ENCODE data around the gene CTNND2.

The CTNND2 gene, protein sequence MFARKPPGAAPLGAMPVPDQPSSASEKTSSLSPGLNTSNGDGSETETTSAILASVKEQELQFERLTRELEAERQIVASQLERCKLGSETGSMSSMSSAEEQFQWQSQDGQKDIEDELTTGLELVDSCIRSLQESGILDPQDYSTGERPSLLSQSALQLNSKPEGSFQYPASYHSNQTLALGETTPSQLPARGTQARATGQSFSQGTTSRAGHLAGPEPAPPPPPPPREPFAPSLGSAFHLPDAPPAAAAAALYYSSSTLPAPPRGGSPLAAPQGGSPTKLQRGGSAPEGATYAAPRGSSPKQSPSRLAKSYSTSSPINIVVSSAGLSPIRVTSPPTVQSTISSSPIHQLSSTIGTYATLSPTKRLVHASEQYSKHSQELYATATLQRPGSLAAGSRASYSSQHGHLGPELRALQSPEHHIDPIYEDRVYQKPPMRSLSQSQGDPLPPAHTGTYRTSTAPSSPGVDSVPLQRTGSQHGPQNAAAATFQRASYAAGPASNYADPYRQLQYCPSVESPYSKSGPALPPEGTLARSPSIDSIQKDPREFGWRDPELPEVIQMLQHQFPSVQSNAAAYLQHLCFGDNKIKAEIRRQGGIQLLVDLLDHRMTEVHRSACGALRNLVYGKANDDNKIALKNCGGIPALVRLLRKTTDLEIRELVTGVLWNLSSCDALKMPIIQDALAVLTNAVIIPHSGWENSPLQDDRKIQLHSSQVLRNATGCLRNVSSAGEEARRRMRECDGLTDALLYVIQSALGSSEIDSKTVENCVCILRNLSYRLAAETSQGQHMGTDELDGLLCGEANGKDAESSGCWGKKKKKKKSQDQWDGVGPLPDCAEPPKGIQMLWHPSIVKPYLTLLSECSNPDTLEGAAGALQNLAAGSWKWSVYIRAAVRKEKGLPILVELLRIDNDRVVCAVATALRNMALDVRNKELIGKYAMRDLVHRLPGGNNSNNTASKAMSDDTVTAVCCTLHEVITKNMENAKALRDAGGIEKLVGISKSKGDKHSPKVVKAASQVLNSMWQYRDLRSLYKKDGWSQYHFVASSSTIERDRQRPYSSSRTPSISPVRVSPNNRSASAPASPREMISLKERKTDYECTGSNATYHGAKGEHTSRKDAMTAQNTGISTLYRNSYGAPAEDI (N-terminal part only)

DNA sequence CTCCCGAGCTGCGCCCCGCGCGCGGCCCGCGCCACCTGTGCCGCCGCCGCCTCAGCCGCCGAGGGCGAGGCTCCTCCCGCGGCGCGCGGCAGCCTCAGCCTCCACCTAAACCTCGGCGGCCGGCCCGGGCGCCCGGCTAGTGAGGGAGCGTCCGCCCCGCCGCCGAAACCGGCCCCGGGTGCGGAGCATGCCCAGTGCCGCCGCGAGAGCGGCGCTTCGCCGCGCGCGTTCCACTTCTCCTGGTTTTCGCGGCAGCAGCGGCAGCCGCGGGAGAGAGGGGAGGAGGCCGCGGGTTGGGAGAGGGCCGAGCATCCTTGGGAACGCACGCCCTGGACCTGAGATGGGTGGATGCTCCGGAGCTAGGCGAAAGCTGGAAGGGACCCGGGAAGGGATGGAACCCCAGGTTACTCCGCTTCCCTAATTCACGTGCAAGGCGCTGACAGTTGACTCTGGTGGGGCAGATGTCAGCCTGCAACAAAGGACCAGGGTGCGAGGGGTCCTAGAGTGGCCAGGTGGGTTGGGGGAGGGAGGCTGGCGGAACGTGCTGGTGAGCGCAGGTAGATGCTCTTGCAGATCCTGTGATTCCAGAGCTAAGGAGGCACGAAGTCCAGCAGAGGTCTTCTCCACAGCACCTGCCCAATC, at the start of gene CTNND2:
Gene CTNND2, minus strand, starts transcription at position 182 of the 642 bp plus-strand sequence. CDS start 593 bp downstream, outside the sequence.
- peak; percentile 49 for DNase-seq (ENCODE audit: low spot score)

DNA sequence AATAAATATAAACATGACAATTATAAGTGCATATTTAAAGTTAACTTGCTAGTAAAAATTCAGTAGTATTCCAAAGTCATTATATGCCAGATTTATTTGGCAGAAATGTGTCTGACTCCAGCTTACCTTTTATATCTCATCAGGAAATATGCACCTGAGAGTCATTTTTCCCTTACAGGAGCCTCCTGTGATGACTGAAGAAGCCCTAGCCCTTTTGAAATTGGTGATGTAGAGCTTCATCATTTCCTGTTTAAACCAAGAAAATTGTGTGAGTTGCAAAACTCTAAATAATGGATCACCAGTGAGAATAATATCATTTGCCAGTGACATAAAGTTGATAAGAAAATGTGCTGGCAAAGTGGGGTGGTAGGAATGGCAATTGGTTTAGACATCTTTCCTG, 42.1 kb upstream of the CTNND2 start:
- DNase-seq (ENCODE audit: low spot score) = no peak

DNA sequence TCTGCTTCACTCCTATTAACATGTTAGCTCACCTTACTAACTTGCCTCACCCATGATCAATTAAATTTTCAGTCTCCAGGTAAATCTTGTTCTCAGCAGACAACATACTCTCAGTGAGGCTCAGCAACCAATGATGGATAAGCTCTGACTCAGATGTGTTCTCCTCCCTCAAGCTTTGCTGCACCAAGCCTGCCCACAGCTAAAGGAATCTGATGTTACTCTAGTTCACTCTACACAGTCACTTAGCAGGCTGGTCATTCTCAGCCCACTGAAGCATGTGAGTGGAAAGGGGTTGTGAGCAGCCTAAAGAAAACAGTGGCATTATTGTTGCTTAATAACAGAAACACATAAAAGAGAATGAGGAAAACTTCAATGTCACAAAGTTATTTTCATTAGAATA, 37.3 kb upstream of the CTNND2 start:
- DNase-seq (ENCODE audit: low spot score) = no peak

DNA sequence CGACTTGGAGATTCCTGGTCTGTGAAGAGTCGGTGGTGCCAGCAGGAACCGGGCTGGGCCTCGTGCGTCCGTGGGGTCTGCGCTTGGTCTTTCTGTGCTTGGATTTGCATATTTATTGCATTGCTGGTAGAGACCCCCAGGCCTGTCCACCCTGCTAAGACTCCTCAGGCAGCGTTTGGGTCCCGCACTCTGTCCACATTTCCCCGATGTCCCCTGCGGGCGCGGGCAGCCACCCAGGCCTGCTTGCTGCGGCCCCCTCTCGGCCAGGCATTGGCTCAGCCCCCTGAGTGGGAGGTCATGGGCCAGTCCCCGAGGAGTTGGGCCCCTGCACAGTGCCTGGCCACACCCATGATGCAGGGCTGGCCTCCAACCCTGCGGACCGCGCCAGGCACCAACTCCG, 27.4 kb upstream of the CTNND2 start:
- no peak for DNase-seq (ENCODE audit: low spot score)

DNA sequence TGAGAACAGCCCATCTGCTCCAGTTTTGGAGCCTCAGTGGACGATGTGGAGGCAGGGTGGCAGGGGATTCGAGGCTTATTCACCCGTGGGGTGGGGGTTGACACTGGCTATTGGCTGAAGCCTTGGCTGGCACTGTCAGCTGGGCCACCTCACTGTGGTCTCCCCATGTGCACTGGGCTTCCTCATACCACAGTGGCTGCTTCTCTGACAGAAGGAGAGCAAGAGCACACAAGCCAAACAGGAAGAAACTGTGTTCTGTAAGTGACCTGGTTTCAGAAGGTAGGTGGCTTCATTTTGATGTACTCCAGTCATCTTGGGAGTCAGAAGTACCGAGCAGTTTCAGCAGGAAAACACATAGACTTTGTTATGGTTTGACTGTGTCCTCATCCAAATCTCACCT, 24.7 kb upstream of the CTNND2 start:
- DNase-seq (ENCODE audit: low spot score) = no peak

DNA sequence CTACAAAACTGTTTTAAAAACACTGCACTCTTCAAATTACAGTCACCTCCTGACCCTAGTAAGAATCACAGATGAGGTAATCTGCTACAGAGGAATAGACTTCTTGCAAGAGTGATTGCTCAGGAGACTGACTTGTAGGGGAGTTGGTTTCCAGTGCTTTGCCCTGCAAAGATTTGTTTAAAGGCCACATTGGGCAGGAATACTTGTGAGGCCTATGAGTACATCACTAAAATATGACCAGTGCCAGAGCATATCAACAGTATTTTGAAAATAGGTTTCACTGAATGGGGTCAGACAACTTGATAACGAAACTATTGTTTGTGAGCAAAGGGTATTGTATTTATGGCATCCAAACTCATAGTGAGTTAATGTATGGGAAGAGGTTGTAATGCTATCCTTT, 21.5 kb upstream of the CTNND2 start:
- no peak for DNase-seq (ENCODE audit: low spot score)

DNA sequence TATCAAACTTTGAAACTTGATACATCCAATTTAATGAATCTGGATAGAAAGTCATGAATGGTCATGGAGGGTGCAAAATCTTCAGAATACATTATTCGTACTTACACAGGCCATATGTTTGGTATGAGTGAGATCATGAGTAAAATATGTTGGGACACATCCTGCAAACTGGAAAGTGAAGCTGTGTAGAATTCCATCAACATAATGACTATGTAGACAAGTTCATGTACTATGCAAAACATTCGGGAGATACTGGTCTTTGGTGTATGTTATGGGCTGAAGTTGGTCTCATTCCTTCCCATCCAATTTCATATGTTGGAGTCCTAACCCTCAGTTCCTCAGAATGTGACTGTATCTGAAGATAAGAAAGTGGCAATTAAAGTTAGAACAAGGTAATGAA, 18.1 kb upstream of the CTNND2 start:
- no peak for DNase-seq (ENCODE audit: low spot score)

DNA sequence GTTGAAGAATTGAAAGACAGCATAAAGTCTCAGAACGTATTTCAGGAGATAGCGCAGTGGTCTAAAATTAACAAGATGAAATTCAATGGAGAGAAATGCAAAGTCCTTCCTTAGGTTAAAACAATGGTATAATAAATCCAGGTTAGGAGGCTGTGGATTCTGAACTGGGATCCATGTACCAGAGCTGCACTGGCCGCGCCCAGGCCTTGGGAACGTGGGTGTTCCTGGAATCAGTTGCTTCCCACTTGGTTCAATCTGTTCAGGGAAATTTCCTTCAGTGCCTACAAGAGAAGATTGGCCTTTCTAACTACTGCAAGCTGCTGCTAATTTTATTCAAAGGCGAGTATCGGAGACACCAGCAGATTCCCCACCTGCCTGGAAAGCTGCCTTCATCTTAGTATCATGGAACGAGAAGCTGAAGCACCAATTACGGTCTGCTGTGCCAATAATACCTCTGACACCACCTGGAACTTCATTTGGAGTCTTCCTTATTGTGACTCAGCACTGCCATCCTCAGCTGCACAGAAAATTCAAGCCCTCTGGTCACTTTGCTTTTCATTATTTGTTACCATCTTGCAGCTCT, 14.3 kb upstream of the CTNND2 start:
- DNase-seq (ENCODE audit: low spot score) = no peak

DNA sequence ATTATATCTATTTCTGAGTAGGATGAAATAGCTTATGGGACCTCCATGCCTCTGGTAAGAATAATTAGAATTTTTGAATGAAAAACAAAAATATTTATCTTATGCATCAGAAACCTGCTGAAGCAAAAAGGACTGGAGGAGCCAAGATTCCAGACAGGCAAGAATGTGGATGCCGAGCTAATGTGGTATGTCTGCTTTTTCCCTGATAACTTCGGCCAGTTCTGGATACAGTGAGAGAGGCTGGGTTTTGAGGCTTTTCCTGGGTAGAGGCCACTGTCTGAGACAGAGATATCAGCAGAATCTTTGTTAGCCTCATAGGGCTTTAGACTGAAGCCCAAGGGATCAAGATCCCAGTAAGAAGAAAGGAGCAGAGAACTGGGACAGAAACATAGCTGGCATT, 5.2 kb upstream of the CTNND2 start:
- DNase-seq (ENCODE audit: low spot score) = no peak

DNA sequence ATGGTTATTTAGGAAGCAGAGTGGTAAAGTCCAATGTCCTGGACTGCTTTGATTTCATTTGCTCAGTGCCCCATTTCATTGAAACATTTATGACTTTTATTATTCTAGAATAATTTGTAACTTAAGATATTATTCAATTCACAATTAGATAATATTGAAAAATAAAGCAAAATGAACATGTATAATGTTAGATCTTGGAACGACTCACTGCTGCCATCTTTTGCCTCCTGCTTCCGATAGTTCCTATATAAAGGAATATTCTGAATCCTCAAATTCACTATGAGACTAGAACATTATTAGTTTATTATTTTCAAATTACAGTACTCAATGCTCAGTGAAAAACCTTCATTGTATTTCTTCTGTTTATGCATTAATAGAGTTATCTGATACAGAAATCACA, 2.3 kb upstream of the CTNND2 start:
- no peak for DNase-seq (ENCODE audit: low spot score)

DNA sequence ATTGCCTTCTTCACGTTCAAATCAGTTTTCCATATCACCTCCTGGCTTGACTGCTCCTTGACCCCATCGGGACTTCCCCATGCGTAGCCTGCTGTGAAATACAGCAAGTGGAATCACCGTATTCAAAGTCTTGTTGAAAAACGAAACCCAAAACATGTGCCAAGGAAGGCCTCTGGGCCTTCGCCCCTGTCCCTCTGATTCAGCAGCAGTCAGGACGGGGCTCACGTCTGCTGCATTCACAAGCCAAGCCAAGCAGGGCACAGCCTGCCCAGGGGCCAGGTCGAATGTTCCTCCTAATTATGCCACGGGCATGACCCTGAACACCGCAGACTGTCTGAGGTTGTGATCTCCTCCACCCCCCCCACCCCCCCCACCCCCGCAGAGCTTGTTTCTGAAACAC, 960 bp upstream of the CTNND2 start:
- no peak for DNase-seq (ENCODE audit: low spot score)

DNA sequence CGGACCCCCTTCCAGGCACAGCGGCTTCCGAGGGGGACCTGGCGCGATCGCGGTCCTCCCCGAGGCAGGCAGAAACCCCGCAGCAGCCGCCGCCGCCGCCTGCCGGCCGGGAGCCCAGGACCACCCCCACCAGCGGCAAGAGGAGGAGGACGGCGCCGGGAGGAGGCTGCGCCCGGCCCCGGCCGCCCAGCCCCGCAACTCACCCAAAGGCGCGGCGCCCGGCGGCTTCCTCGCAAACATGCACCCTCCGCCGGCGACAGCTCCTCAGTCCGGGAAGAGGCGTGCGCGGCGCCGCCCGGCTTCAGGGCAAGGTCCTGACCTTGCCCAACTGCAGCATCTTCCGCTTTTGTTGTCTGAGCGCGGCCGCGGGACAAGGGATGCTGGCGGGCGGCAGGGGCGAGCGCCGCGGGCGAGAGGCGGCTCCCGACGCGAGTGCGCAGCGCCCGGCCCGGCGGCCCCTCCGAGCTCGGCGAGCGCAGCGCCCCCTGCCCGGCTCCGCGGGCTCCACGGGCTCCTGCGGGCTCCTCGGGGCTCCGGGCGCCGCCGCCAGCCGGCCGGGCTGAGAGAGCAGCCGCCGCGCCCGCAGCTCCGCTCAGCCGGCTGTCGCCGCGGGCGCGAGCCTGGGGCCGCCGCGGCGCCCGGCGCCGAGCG, 507 bp downstream of the CTNND2 start:
- DNase-seq (ENCODE audit: low spot score) = peak; percentile 56

DNA sequence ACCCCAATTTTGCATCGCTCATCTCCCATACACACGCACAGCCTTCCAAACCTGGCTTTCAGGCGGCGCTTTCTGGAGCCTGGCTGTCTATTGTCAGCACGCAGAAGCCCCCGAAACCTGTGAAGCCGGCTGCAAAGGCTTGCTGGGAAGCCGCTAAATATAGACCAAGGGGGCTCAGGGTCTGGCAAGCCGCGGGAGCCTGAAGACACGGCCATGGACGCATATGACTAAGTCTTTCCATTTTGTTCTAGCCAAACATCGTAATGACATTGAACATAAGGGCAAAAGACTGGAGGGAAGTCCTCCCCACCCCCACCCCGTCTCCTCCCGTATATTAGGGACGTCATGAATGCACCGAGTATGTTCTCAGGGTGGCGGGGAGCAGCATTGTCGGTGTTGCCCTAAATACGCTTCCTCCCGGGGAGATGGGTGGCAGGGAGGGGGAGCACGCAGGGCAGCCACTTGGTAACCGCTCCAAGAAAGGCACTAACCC, 1.1 kb downstream of the CTNND2 start:
- DNase-seq (ENCODE audit: low spot score) = no peak

DNA sequence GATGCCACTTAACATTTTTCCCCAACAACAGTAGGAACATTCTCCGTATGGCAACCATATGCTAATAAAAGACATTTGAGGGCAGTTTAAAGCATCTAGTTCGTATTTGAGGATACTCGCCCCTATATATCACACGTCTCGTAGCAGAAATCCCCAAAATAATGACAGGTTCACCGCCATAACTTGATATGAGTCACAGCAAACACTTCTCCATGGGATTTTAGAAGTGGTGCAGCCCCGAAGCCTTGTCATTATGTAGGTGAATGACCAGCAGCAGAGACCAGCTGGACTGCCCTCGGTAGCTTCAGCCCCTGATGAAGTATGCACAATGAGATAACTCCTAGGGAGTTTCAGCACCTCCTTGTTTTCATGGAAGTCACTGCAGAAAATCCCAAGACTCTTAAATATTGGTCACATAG, 2.0 kb downstream of the CTNND2 start:
- no peak for DNase-seq (ENCODE audit: low spot score)

DNA sequence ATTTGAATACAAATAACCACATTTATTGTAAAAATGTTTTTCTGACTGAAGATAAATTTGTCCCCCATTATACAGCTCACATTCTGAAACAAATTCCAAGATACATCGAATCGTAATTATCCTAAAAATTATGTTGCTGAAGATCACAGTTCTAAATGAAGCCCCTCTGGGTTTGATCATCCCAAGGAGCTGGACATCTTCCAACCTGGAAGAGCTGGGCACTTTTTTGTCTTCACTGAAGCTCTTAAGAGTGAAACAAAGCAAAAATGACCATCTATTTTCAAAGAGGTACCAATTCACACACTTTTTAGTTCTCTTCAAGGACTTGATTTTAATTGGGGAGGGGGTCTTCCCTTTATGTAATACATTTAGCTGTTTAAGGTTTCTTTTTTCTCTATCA, 5.5 kb downstream of the CTNND2 start:
- no peak for DNase-seq (ENCODE audit: low spot score)

DNA sequence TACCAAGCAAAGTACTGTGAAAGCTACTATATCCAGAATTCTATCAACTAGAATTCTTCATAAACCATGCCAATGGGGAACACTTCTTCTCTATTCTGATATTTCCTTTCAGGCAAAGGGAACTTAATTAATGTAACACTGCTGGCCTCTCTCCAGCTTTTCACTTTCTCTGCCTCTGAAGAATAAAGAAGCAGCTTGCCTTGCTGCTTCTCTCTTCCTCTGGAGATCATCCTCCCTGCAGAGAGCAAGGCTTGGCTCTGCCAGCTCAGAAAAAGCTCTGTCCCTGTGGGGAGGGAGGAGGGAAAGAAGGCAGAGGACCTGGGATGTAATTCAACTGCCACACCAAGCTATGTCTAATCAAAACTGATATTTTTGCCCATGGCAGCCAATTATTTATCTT, 6.5 kb downstream of the CTNND2 start:
- no peak for DNase-seq (ENCODE audit: low spot score)

DNA sequence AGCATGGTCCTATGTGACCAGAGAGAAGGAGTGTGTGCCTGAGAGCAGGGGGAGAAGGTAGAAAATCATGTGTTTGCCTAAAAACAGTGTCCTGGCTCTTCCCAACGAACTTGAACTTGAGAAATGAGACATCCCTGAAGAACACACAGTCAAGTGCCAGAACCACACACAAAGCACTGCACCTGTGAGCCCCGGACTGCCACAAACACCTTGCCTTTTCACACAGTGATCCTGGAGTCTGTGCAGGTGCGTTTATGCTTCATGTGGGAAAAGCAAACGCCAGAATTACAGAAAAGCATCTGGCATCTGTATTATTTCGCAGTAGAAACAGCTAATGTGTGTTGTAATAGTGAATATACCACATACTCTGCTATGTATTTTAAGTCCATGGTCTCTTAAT, 9.3 kb downstream of the CTNND2 start:
- no peak for DNase-seq (ENCODE audit: low spot score)

DNA sequence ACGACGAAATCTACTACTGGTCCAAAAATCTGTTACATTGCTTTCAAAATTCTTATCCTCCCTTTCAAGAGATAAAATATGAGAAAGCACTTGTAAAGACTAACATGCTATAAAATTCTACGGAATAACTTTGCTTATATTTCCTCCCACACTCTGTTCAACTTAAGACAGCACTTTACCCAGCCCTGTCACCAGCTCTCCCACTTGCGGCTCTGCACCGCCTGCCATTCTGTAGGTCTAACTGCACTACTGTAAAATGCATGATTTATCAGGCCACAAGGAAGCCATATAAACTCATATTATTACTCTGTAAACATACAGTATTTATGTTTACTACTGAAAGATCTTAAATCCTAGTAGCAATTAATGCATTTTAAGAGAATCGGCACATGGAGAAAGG, 11.4 kb downstream of the CTNND2 start:
- no peak for DNase-seq (ENCODE audit: low spot score)

DNA sequence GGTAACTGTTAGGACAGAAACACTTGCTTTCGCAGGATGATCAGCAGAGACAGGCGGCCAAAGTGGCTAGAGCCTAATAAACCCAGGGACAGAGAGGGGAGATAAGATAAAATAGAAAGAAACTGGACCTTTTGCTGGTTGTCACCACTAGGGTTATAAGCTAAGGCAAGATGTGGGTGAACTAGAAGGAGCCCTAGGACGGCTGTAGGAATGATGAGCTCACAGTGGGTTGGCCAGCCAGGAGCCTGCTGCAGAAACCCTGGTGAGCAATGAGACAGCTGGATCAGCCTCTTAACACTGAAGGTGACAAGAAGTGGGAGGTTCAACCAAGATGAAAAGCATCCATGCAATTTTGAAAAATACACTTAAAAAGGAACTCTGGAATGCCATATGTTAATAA, 13.5 kb downstream of the CTNND2 start:
- DNase-seq (ENCODE audit: low spot score) = no peak

DNA sequence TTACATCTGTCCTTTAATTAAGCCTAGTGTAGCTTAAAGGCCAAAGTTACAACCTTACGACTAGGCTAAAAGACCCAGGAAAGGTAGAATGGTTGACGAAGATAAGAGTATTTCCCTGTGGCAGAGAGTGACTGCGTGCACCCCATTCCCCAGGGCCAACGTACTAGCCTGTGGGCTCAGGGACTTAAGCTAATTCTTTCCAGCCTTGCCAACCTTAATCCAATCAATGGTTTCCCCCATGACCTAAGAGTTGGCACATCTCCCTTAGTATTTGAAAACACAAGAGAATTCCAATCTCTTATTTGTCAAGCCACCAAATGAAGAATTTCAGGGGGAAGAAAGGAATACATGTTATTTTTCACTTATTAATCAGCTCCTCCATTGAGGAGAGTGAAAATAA, 16.0 kb downstream of the CTNND2 start:
- DNase-seq (ENCODE audit: low spot score) = no peak

DNA sequence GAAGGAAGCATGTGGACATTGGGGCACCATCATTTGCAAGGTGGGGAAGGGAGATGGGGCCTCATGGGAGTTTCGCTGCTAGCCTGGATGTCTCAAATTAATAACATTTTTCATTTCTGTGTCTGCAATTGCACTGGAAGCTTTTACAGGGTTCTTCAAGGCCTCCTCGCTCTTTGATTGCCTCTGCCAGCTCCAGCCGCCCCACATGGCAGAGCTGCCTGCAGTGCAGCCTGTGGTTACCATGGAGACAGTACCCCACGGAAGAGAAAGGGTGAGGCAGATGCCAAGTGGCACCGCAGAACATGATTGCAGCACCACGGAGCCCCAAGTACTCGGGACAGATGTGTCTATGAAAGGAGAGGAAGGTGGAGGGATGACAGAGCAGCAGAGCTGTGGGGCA, 25.4 kb downstream of the CTNND2 start:
- DNase-seq (ENCODE audit: low spot score) = no peak
